H1 (cell line): ENCODE data around the gene CHD8. TPM values are rescaled to one million over a fixed set of nuclear protein-coding genes. Genes with fewer than 3 reads are reported as not detected.
A peak's percentile ranks its signal among the peaks of the same experiment; 100 is the strongest.

Source experiments
- CHD7 ChIP-seq: fragments of 300-600 bp; sonication (generic); IDR thresholded peaks from 2 replicates; pipeline ENCODE4 v1.7.1; 2012; ENCODE audit warnings: low read length, moderate library complexity, mild to moderate bottlenecking, inconsistent platforms; ENCODE audit not compliant: insufficient replicate concordance
- CREB1 ChIP-seq: IDR thresholded peaks from 2 replicates; pipeline ENCODE4 v1.6.1; 2012; ENCODE audit warnings: inconsistent platforms
- KDM4A ChIP-seq: IDR thresholded peaks from one replicate; pipeline ENCODE4 v1.7.1; 2012; ENCODE audit warnings: low read depth, mild to moderate bottlenecking, moderate library complexity, low read length, inconsistent platforms; ENCODE audit not compliant: severe bottlenecking
- MAX ChIP-seq: IDR thresholded peaks from 2 replicates; pipeline ENCODE4 v1.6.1; 2012; ENCODE audit warnings: inconsistent platforms
- POLR2AphosphoS5 ChIP-seq: IDR thresholded peaks from 2 replicates; pipeline ENCODE4 v1.6.1; 2011; ENCODE audit warnings: low read depth, low read length
- RAD21 ChIP-seq, 2 experiments: IDR thresholded peaks in 1 of 2; conservative IDR thresholded peaks in 1 of 2; 2 replicates each; pipeline ENCODE4 v1.6.1; 2011; ENCODE audit warnings: low read depth in 2 of 2, low read length in 2 of 2, improper control_type of control experiment in 1 of 2, inconsistent platforms in 1 of 2, mild to moderate bottlenecking in 1 of 2, moderate library complexity in 1 of 2
- SP1 ChIP-seq: IDR thresholded peaks from 2 replicates; pipeline ENCODE4 v1.6.1; 2011; ENCODE audit warnings: low read depth, low read length
- TCF12 ChIP-seq: IDR thresholded peaks from 2 replicates; pipeline ENCODE4 v1.6.1; 2011; ENCODE audit warnings: low read depth, mild to moderate bottlenecking, low read length
- polyA plus RNA-seq, 7 experiments: library from polyadenylated mRNA; depleted of rRNA in 3 of 7; stranded (reverse) in 5 of 7; unstranded in 2 of 7; fragments of >200 nt in 5 of 7; fragments of 200-250 nt in 2 of 7; gene quantifications; 1 replicate in 5 of 7; 2 replicates in 1 of 7; 4 replicates in 1 of 7; pipeline versions ENCODE4 v1.2.1 to v1.2.3, GENCODE V29; 2011 to 2013; ENCODE audit warnings: missing spikeins in 2 of 7, mixed read lengths in 2 of 7
- total RNA-seq: library from RNA; stranded (reverse); fragmentation: NEBNext Ultra II Directional; extraction: Animal tissue kit (Norgen Biotek cat#: 25700); gene quantifications from 2 replicates; pipeline ENCODE4 v1.2.1, GENCODE V29; 2021

The CHD8 gene
- total and polyA plus RNA-seq, 2 of the 8 experiments (the other 6 are each of a cell fraction or from before 2014, with no cell fraction given): 88.3 to 140 TPM

DNA sequence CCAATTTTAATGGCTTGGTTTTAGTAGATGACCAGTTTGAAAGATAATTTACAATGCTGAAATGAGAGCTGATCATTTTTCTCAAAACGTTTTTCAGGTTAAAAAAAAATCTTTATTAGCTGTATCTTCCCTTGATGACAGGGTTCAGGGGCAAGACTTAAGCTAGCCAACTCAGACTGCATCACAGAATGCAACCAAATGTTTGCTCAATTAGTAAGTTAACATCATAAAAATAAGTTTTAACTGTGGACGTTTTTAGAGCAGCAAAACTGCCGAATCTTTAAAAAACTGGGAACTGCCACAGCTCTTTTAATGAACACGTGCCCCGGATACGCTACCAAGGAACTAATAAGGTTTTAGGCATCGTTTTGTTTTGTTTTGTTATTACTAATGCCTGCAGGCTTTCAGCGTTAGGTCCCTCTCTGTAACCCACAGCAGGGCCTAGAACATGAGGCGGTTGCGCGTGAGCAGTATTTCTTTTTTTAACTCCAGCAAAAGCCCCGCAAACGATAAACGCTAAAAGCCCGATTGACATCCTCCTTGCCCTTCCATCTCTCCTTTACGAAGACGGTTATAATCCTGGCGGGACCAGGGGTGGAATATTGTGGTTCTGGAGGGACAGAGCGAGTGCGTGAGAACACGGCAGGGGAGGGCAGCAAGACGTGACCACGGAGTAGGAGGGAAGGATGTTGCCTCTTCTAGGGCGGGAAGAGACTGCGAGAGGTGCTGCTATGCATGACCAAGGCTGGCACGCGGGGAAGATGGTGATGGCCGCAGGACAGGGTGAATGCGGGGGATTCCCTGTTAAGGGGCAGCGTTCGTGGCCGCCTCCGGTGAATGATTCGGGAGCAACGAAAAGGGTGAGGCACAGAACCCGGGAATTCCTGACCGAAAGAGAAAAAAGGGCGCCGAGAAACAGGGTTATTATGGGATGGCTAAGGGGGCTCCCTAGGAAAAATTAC is 72.8 kb downstream of the CHD8 start (continued):
- TF ChIP-seq CHD7 (no peak), RAD21 (IDR thresholded peaks at IDR 0.05 in 1 of 2, conservative IDR thresholded peaks at IDR 0.05 in 1 of 2; ENCODE audit: low read depth in 2 of 2, low read length in 2 of 2) (no peak), CREB1 (no peak), POLR2AphosphoS5 (peak; percentile 79), SP1 (no peak), MAX (peak; percentile 42; the same call in 1 of the 2 replicates), KDM4A (peak; percentile 21), TCF12 (no peak)
